GM21381 (cell line): ENCODE data around the gene NEK4.

Experiments used
- ATAC-seq: cut with Tn5 transposase; IDR thresholded peaks from one replicate; pipeline ENCODE4 v1.9.1; 2021; ENCODE audit warnings: mild to moderate bottlenecking, moderate library complexity; ENCODE audit not compliant: unreplicated experiment

NEK4 gene

DNA sequence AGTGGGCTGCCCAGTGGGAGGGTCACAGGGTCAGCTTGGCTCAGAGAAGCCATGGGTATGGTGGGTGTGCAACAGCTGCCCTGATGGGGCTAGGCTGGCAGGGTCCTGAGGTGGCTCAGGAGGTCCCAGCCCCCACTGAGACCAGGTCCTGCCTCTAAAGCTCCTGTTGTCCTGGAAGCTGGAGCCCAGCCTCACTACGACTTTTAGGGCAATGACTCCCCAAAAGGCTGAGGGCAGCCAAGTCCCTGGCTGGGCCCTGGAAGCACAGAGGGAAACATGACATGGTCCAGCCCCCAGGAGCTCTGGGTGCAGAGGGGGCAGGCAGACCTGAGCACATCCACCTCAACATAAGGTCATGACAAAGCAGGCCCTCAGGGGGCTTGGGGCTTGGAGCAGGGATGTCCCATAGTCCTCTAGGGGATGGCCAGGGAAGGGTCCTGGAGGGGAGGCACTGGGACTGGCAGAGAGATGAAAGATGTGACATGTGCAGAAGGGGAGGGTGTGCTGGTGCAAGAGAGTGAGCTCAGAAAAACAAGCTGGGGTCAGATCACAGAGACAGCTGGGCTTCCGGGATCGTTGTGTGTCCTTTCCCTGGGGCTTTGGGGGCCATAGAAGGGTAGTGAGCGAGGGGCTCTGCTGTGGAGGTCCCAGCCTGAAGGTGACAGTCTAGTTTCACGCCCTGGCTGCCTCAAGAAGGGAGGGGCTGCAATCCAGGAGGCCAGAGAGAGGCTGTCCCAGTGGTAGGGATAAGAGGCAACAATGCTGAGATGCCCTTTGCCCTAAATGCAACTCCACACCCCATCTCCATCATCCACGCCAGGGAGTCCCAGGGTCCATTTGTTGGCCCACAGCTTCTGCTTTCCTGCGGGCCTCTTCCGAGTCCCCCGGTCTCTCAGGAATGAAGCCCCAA, 23.2 kb upstream of the NEK4 start:
- no peak for ATAC-seq

DNA sequence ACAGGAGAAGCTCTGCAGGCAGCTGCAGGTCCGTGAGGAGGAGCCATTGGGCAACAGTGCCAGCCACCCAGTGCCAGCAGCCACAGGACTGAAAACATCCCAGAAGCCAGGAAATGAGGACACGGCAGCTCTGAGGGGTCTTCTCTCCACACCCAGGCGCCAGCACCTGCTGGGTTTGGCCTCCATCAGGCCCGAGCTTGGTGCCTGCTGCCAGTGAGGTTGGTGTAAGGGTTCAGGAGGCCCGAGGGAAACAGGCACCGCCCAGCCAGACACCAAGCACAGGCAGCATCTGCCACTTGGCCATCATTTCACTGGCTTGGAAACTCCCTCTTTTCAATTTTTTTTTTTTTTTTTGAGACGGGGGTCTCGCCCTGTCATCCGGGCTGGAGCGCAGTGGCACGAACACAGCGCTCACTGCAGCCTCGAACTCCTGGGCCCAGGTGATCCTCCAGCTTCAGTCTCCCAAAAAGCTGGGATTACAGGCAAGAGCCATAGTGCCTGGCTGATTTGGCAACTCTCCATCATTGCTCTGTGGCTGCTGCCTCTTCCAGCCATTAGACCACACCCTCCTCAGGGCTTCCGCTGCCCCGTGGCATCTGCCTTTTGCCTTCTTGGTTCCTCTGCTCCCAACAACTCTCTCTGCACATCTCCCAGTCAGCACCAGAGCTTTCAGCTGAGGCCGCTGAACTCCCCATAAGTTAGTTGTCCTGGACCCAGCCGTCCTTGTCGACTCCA, 22.4 kb upstream of the NEK4 start:
- ATAC-seq: no peak

DNA sequence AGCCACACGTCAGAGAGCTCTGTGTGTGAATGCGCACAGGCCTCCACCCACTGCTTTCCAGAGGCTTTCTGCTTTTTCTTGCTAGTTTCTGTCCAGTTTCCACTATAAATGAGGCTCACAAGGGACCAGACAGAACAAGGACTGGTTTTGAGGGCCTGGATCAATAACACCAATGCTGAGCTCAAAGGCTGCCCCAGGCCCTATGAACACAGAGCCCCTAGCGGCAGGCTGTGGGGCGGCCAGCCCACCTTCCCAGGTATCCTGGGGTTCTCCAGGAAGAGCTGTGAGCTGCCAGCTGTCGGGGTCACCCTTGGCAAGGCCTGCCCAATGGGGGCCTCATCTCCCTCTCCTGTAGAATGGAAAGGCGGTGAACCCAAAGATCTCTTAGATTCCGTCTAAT, 21.7 kb upstream of the NEK4 start:
- no peak for ATAC-seq

DNA sequence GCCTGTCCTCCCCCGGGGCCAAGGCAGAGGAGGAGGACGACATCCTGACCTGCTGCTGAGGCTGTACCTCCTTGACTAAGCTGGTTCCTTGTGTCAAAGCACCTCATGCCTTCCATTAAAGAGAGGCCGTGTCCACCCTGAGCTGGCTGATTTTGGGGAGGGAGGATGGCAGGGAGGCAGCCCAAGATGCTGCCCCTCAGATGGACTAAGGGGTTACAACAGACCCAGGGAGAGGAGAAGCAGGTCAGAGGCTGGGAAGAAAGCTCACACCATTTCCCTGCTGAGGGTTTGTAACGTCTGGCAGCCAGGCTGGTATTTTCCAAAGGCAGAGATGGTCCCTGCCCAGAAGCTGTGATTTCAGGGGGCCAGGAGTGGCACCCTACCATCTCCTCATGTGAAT, 21.2 kb upstream of the NEK4 start:
- ATAC-seq: no peak

DNA sequence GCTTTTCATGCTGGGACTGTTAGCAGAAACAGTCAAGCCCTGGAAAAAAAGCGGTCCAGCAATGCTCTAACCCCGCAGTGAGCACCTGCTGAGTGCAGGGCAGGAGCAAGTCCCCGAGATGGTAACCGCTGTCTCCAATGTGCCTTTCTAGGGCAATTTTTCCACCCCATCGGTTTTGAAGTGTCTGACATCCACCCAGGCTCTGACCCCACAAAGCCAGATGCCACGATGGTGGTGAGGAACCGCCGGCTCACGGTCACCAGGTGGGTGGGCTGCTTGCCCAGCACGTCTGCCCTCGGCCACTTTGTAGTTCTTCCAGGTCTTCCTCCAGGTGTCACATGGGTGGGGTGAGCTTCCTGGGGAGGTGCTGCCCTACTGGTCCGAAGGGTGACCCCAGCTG, 20.6 kb upstream of the NEK4 start:
- ATAC-seq: no peak

DNA sequence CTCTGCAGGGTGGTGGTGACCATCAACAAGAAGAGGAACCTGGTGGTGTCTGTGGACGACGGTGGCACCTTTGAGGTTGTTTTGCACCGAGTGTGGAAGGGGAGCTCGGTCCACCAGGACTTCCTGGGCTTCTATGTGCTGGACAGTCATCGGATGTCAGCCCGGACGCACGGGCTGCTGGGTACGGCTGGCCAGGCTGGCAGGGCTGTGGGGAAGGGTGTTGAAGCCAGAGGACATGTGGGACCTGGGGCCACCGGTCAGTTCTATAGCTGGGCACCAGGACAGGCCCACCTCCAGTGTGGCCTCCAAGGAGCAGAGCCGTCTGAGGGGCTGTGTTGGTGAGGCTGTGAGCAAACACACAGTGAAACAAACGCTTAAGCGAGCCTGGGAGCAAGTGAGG, 20.0 kb upstream of the NEK4 start:
- ATAC-seq: no peak

DNA sequence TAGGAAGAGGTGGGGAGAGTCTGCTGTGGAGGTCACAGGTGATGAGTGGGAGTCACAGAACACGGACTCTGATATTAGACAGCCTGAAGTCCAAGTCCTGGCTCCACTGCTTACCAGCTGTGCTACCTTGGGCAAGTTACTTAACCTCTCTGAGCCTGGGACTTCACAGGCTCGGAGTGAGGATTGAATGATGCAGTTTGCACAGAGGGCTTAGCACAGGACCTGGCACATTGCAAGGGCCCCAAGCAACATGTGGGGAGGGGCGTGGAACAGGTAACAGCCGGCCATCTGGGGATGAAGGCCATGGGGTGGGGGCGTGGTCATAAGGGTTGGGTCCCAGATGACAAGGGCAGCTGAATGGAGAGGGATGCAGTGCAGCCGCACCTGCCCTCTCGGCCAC, 19.6 kb upstream of the NEK4 start:
- ATAC-seq: no peak

DNA sequence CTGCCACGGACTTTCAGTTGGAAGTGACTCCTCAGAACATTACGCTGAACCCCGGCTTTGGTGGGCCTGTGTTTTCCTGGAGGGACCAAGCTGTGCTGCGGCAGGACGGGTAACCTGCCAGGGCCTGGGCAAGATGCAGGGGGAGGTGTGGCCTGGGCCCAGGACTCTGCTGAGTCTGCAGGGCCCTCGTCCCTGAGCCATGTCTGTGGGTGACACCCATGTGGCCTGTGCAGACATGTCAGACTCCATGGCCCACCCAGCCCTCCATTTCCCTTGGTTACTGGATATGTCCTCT, 19.0 kb upstream of the NEK4 start:
- no peak for ATAC-seq

DNA sequence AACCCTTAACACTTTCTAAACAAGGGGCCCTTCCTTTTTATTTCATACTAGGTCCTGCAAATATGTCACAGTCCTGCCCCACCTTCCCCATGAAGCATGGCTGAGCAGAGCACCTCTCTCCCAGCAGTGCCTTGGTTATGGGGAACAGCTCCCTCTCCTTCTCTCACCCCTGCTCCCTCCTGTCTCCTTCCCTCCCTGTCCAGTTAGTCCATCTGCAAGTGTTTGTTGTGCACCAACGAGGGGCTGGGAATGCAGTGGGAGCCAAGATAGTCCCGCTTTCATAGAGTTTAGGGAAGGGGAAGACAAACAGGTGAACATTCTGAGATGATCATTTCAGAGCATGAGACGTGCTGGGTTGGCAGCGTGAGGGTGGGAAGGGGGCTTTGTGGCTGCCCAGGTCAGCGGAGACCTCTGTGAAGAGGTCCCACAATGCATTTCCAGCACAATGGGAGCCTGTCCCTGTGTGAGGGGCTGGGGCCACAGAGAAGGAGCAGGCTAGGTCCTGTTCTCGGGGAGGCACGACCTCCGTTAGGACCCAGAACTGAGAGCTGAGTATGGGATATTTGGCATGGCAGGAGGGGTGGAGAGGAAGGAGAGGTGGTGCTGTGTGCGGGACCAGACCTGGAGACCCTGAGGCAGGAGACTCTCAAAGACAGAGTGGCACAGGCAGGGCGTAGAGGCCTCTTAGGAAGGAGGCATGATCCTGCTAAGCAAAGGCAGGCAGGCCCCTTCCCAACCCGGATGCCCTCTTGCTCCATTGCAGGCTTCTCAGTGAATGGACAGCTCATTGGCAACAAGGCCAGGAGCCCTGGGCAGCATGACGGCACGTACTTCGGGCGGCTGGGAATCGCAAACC, 18.4 kb upstream of the NEK4 start:
- no peak for ATAC-seq

DNA sequence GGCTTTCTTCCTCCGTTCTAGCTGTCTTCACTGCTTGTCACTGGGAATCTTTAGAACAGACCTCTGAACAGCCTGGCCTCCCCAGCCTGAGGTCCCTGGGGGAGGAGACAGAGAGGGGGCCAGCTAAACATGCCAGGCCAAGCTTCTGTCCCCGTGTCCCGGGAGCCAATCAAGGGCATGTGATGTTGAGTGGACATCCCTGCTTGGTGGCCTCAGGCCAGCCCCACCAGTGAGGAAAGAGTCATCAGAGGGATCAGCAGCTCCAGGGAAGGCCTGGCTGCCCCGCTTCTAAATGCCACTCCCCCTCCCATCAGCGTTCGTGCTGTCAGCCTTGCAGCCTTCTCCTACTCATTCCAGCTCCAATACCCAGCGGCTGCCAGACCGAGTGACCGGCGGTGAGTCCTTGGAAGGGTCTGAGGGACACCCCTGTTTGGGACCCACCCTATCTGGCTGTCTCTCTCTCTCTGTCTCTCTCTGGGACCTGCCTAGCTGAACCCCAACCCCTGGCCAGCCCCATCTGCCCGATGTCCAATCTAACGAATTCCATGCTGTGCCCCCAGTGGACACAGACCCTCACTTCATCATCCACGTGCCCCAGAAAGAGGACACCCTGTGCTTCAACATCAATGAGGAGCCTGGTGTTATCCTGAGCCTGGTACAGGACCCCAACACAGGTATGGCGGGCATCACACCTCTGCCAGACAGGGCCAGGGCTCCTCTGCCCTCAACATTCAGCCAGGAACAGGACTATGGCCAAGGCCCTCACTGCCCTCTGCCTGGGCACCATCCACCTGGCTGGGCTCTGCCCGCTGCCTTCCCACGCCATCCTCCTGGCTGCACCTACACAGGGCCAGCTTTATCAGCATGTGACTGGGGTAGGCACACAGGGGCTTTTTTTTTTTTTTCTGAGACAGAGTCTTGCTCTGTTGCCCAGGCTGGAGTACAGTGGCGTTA, 17.2 kb upstream of the NEK4 start:
- no peak for ATAC-seq

DNA sequence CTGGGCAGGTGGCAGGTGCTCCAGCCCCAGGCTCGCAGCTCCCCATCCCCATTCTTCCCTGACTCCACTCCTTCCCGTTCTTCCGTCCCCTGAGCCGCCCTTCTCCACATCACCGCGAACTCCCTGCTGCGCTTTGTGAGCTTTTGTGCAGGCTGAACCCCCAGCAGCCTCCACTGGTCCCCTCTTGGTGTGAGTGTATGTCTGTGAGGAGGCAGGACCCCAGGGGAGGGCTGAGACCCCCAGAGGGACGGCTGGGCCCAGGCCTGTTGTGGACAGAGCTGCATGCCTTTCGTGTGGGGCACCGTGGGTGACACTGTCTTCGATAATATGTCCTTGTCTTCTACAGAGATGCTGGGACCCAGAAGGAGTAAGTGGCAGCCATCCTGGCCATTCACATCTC, 16.5 kb upstream of the NEK4 start:
- no peak for ATAC-seq

DNA sequence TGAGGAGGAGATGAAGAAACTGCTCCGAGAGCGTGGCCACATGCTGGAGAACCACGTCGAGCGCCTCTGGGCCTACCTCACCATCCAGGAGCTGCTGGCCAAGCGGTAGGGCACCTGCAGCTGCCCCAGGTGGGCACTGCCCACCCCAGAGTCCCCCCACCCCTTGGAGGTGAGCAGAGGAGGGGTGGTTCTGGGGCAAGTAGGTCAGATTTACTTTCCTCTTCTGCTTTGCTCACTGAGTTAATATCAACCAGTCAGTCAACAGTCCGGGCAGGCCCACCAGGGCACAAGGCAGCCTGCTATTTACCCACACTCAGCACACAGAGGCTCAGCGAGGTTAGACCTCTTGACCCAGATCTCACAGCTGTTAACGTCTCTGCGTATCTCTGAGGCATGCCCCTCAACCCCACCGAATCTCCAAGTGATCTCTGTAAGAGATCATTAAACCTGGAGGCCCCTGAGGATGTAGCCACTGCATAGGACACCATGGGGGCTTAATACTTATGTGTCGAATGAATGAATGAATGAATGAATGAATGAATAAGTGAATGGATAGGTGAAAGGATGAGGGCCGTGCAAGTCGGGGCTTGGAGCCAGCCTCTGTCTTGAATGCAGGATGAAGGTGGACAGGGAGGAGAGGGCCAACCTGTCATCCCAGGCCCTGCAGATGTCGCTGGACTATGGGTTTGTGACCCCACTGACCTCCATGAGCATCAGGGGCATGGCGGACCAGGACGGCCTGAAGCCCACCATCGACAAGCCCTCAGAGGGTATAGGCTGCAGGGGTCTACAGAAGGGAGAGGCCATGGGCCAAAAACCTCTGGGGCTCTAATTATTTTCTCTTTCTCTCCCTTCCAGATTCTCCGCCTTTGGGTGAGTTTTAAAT, 15.8 kb upstream of the NEK4 start:
- no peak for ATAC-seq

DNA sequence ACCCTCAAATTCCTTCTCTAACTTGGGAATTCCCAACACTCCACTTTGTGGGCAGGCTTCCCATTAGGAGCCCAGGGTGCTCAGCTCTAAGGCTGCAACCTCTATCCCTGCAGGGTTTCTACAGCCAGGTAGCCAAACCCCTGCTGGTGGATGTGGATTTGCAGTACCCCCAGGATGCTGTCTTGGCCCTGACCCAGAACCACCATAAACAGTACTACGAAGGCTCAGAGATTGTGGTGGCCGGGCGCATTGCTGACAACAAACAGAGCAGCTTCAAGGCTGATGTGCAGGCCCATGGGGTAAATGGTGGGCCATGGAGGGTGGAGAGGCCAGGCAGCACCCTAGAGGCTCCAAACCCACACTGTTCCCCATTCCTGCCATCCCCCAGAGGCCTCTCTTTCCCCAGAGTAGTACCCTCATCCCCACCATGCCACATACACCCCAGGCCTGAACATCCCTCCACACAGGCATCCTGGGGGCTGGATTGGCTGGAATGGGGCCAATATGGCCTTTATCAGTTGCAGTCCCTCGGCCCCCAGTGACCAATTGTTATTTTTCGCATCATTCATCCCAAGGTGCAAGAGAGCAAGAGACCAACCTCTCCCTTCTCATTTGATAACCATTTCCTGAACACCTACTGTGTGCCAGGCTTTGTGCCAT, 14.3 kb upstream of the NEK4 start:
- ATAC-seq: no peak

DNA sequence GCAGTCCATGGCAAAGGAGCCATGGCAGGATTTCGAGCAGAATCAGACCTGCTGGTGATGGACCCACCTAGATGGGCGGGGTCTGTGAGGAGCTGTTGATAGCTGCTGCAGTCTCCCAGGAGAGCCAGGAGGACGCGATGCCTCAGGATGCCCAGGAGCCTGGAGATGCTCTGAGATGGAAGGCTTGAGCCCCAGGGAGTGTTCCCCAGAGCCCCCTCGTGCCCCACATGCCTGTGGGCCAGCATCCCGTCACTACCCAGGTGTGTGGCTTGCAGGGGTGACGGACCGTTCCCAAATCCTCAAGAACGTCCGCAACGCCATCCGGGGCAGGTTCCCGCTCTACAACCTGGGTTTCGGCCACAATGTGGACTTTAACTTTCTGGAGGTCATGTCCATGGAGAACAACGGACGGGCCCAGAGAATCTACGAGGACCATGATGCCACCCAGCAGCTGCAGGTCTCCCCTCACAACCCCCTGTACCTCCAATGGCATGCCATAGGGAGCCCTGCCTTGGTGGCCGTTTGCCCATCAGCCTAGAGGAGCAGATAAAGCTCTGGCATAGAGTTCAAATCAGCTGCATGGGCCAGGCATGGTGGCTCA, 13.4 kb upstream of the NEK4 start:
- no peak for ATAC-seq

DNA sequence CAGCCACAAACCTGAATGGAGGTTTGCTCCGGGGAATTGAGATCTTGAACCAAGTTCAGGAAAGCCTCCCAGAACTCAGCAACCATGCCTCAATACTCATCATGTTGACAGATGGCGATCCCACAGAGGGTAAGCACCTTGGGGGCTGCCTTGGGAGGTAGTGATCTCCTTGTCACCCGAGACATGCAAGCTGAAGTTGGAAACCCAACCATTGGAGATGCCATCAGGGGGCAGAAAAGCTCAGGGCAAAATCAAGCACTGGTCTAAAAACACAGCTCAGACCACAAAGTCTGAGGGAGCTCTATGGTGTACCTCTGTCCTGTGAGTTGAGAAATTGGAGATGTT, 12.4 kb upstream of the NEK4 start:
- no peak for ATAC-seq

DNA sequence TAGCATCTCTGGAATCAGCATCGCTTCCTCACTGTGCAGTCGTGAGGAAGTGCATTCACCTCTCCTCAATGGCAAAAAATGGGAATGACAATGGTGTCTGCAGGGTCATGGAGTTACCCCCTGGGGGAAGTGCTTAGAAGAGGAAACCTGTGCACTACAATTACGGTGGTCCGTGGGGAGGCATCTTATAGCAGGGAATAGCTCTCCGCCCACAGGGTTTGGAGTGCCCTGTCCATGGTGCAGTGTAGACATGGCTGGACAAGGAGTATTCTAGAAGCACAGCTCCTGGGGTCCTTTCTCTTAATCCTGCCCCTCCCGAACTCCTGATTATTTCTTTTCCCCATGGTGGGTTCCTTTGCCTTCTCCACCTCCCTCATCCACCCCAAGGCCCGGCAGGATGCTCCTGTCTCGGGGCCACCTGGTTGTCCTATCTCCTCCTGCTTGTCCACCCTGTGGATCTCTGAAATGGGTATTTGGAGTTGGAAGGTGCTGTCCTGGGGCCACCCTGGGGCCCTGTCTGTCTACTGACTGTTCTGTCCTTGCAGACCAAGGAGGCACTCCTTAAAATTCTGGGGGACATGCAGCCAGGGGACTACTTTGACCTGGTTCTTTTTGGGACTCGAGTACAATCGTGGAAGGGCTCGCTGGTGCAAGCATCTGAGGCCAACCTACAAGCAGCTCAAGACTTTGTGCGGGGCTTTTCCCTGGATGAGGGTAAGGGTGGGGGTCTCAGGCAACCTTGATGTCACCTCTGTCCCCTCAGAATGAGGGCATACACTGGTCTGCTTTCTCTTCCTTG, 11.9 kb upstream of the NEK4 start:
- ATAC-seq: no peak

DNA sequence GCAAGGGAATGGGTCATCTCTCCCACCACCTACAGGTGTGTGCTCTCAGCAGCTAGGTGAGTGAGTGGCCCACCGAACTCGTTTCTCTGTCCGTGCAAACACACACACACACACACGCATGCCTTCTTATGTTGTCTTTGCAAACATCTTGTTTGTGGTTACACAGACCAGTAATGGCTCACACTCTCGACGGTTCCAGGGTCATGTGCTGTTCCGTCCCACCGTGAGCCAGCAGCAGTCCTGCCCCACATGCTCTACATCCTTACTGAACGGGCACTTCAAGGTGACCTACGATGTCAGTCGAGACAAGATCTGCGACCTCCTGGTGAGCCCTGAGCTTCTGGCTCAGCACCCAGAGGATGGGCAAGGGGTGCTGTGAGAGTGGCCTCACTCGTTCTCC, 11.0 kb upstream of the NEK4 start:
- no peak for ATAC-seq
